Subcutaneous abdominal adipose tissue (tissue), 5 donors: ENCODE measurements around the gene EYS.
"Not testable (repeated sequence)": the region's sequence is repeated elsewhere in the genome, so short reads cannot be mapped to it uniquely, and the experiment has no call there.

ENCODE experiments used
- H3K27ac ChIP-seq: one replicate; pipeline ENCODE4 v1.7.0; 2013; ENCODE audit warnings: low read depth, mild to moderate bottlenecking, inconsistent platforms, low read length, moderate library complexity
- H3K27me3 ChIP-seq, 5 donors: one replicate each; pipeline ENCODE4 v1.7.0; 2013; ENCODE audit warnings: low read length in 5 of 5, inconsistent platforms in 1 of 5; ENCODE audit not compliant: control insufficient read depth in 5 of 5, insufficient read depth in 4 of 5
- H3K36me3 ChIP-seq, 5 donors: one replicate each; pipeline ENCODE4 v1.7.0; 2013; ENCODE audit warnings: low read length in 5 of 5; ENCODE audit not compliant: control insufficient read depth in 5 of 5, insufficient read depth in 5 of 5
- H3K4me1 ChIP-seq, 5 donors: one replicate each; pipeline ENCODE4 v1.7.0; 2013; ENCODE audit warnings: low read length in 5 of 5, mild to moderate bottlenecking in 3 of 5, moderate library complexity in 1 of 5; ENCODE audit not compliant: control insufficient read depth in 5 of 5, insufficient read depth in 5 of 5
- H3K4me3 ChIP-seq, 5 donors: one replicate each; pipeline ENCODE4 v1.7.0; 2013; ENCODE audit warnings: low read length in 5 of 5, low read depth in 1 of 5
- H3K9ac ChIP-seq, 5 donors: one replicate each; pipeline ENCODE4 v1.7.0; 2013; ENCODE audit warnings: low read length in 5 of 5, mild to moderate bottlenecking in 4 of 5, moderate library complexity in 3 of 5
- H3K9me3 ChIP-seq, 5 donors: one replicate each; pipeline ENCODE4 v1.7.0; 2013; ENCODE audit warnings: low read length in 5 of 5; ENCODE audit not compliant: control insufficient read depth in 5 of 5
- donor health status: healthy.
- donor health status: healthy.
- donor health status: healthy.
- donor health status: healthy.
- donor health status: healthy.

The EYS gene

GRCh38 chr6:65501045-65501444, 206.0 kb downstream of the EYS start:
- H3K27ac ChIP-seq = no peak overlapping the region
- no peaks in the 10 kb centered on the region for H3K27me3 ChIP-seq
- no peak overlapping the region for H3K9ac ChIP-seq
- H3K4me3 ChIP-seq = no peak overlapping the region
- H3K4me1 ChIP-seq = no peaks in the 10 kb centered on the region
- H3K9me3 ChIP-seq = no peaks in the 10 kb centered on the region
- no peaks in the 10 kb centered on the region for H3K36me3 ChIP-seq

- not testable (repeated sequence) for H3K27me3 ChIP-seq, H3K36me3 ChIP-seq, H3K4me1 ChIP-seq
These were observed 223.4 kb downstream of the EYS start for GRCh38 chr6:65483652-65484051.

GRCh38 chr6:65469650-65470049, 237.4 kb downstream of the EYS start:
- Histone ChIP-seq H3K9me3 (no peaks in the 10 kb centered on the region), H3K4me1 (no peaks in the 10 kb centered on the region), H3K36me3 (no peaks in the 10 kb centered on the region), H3K27me3 (no peaks in the 10 kb centered on the region), H3K9ac (no peak overlapping the region), H3K4me3 (no peak overlapping the region), H3K27ac (no peak overlapping the region)

More at GRCh38 chr6:65483652-65484051, 223.4 kb downstream of the EYS start:
- H3K9me3 ChIP-seq, H3K9ac ChIP-seq, H3K4me3 ChIP-seq, H3K27ac ChIP-seq: not testable (repeated sequence)

GRCh38 chr6:65468307-65468706, 238.7 kb downstream of the EYS start:
- Histone ChIP-seq H3K9me3 (no peaks in the 10 kb centered on the region), H3K4me3 (no peak overlapping the region), H3K36me3 (no peaks in the 10 kb centered on the region), H3K4me1 (no peaks in the 10 kb centered on the region), H3K9ac (no peak overlapping the region), H3K27me3 (no peaks in the 10 kb centered on the region), H3K27ac (no peak overlapping the region)

GRCh38 chr6:65461121-65461520, 245.9 kb downstream of the EYS start:
- Histone ChIP-seq H3K27me3 (no peaks in the 10 kb centered on the region), H3K4me3 (no peak overlapping the region), H3K27ac (no peak overlapping the region), H3K36me3 (no peaks in the 10 kb centered on the region), H3K9ac (no peak overlapping the region), H3K9me3 (no peaks in the 10 kb centered on the region), H3K4me1 (no peaks in the 10 kb centered on the region)

GRCh38 chr6:65452333-65452732, 254.7 kb downstream of the EYS start:
- Histone ChIP-seq H3K9me3 (no peaks in the 10 kb centered on the region), H3K9ac (no peak overlapping the region), H3K36me3 (no peaks in the 10 kb centered on the region), H3K27me3 (no peaks in the 10 kb centered on the region), H3K4me1 (peaks cover 0 to 4% (median 0%) of the 10 kb centered on the region in 5 donors), H3K4me3 (no peak overlapping the region), H3K27ac (no peak overlapping the region)

GRCh38 chr6:65450451-65450850, 256.6 kb downstream of the EYS start:
- peaks cover 0 to 4% (median 0%) of the 10 kb centered on the region in 5 donors for H3K4me1 ChIP-seq

GRCh38 chr6:65449926-65450325, 257.1 kb downstream of the EYS start:
- no peaks in the 10 kb centered on the region for H3K27me3 ChIP-seq
- no peak overlapping the region for H3K4me3 ChIP-seq
- no peak overlapping the region for H3K9ac ChIP-seq
- H3K36me3 ChIP-seq = no peaks in the 10 kb centered on the region
- no peak overlapping the region for H3K27ac ChIP-seq
- H3K4me1 ChIP-seq = peaks cover 0 to 4% (median 0%) of the 10 kb centered on the region in 5 donors
- no peaks in the 10 kb centered on the region for H3K9me3 ChIP-seq

More at GRCh38 chr6:65450451-65450850, 256.6 kb downstream of the EYS start:
- Histone ChIP-seq H3K27me3 (no peaks in the 10 kb centered on the region), H3K27ac (no peak overlapping the region), H3K9me3 (no peaks in the 10 kb centered on the region), H3K36me3 (no peaks in the 10 kb centered on the region), H3K9ac (no peak overlapping the region), H3K4me3 (no peak overlapping the region)

GRCh38 chr6:65448866-65449265, 258.2 kb downstream of the EYS start:
- no peaks in the 10 kb centered on the region for H3K36me3 ChIP-seq
- no peaks in the 10 kb centered on the region for H3K27me3 ChIP-seq
- no peak overlapping the region for H3K27ac ChIP-seq
- no peaks in the 10 kb centered on the region for H3K9me3 ChIP-seq
- no peak overlapping the region for H3K4me3 ChIP-seq
- H3K4me1 ChIP-seq = peaks cover 0 to 4% (median 0%) of the 10 kb centered on the region in 5 donors
- H3K9ac ChIP-seq = no peak overlapping the region

- Histone ChIP-seq H3K36me3 (no peaks in the 10 kb centered on the region), H3K27me3 (no peaks in the 10 kb centered on the region), H3K4me3 (no peak overlapping the region), H3K9ac (no peak overlapping the region), H3K27ac (no peak overlapping the region), H3K9me3 (no peaks in the 10 kb centered on the region), H3K4me1 (no peaks in the 10 kb centered on the region)
These were observed 270.7 kb downstream of the EYS start for GRCh38 chr6:65436281-65436680.

- Histone ChIP-seq H3K9me3 (peaks cover 0 to 3% (median 0%) of the 10 kb centered on the region in 5 donors), H3K36me3 (no peaks in the 10 kb centered on the region), H3K27me3 (no peaks in the 10 kb centered on the region), H3K4me3 (no peak overlapping the region), H3K4me1 (no peaks in the 10 kb centered on the region), H3K9ac (no peak overlapping the region), H3K27ac (no peak overlapping the region)
These were observed 290.4 kb downstream of the EYS start for GRCh38 chr6:65416621-65417020.
